Type B pancreatic cell (in vitro differentiated cells): ENCODE data around the gene UBE2C. TPM values are rescaled to one million over a fixed set of nuclear protein-coding genes. Genes with fewer than 3 reads are reported as not detected.
"Not testable (repeated sequence)": the region's sequence is repeated elsewhere in the genome, so short reads cannot be mapped to it uniquely, and the experiment has no call there.

ENCODE experiments used
- DNase-seq: peaks from one replicate; pipeline ENCODE4 v3.0.0; 2021; ENCODE audit warnings: mixed read lengths; ENCODE audit not compliant: unreplicated experiment; ENCODE audit errors: extremely low spot score
- H3K27ac Mint-ChIP-seq: 2 replicates; pipeline ENCODE4 v1.8.0; 2021; ENCODE audit warnings: mild to moderate bottlenecking, mixed read lengths
- H3K27me3 Mint-ChIP-seq: 2 replicates; pipeline ENCODE4 v1.8.0; 2021; ENCODE audit warnings: mixed read lengths
- H3K36me3 Mint-ChIP-seq: 2 replicates; pipeline ENCODE4 v1.8.0; 2021; ENCODE audit warnings: mixed read lengths
- H3K4me1 Mint-ChIP-seq: one replicate; pipeline ENCODE4 v1.8.0; 2021; ENCODE audit warnings: mixed read lengths; ENCODE audit not compliant: unreplicated experiment
- H3K4me3 Mint-ChIP-seq: 2 replicates; pipeline ENCODE4 v1.8.0; 2021; ENCODE audit warnings: mild to moderate bottlenecking, mixed read lengths
- H3K9me3 Mint-ChIP-seq: 2 replicates; pipeline ENCODE4 v1.8.0; 2021; ENCODE audit warnings: mixed read lengths
- CTCF ChIP-seq: fragments of 200-600 bp; sonication (generic); conservative IDR thresholded peaks from 2 replicates; pipeline ENCODE4 v1.5.0; 2021; ENCODE audit warnings: antibody characterized with exemption, mild to moderate bottlenecking
- total RNA-seq: library from RNA; stranded (reverse); gene quantifications from 2 replicates; pipeline ENCODE4 v1.2.1, GENCODE V29; 2021; ENCODE audit warnings: low replicate concordance

Gene UBE2C
- total RNA-seq, 1 donor from 2014 or later: 136 TPM

GRCh38 chr20:45788351-45788750, 24.1 kb upstream of the UBE2C start:
- no peaks in the 10 kb centered on the region for H3K9me3 Mint-ChIP-seq
- H3K27me3 Mint-ChIP-seq: peaks cover 6% of the 10 kb centered on the region
- peaks cover 9% of the 10 kb centered on the region for H3K4me1 Mint-ChIP-seq
- H3K4me3 Mint-ChIP-seq: no peak overlapping the region
- H3K27ac Mint-ChIP-seq: no peak overlapping the region
- DNase-seq: no peak
- no peaks in the 10 kb centered on the region for H3K36me3 Mint-ChIP-seq
- TF ChIP-seq CTCF: no peak

DNA sequence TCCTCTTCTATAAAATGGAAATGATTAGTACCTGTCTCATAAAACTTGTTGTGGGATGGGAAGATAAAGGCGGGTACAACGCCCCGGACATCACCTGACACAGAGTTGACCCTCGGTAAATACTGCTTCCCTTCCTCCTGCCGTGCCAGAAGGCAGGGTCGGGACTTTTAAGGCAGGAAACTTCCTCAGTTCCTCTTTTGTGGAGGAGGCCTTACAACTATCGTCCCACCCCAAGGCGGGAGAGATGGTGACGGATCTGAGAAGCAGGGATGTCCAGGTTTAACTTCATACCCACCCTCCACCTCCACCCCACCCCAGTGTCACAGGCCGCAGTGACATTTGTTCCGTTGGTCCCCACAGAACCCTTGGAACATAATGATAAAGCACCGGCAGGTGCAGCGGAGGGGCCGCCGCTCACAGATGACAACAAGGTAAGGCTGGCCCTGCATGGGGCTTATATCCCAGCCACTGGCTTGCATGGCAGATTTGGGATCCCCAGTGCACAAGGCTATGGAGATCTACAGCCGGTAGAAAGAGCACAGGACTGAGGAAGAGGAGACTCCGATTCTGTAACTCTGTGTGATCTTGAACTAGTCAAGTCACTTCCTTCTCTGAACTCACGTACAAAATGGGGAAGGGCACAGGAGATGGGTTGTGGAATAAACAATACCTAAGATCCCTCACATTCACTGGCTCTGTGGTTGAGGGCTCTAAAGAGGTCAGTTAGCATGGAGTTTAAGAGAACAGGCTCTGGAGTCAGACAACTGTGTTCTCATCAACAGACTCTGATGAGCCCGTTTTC, 19.9 kb upstream of the UBE2C start:
- H3K9me3 Mint-ChIP-seq: no peaks in the 10 kb centered on the region
- TF ChIP-seq CTCF: no peak
- DNase-seq: no peak

GRCh38 chr20:45796337-45797065, 15.9 kb upstream of the UBE2C start:
- no peaks in the 10 kb centered on the region for H3K27me3 Mint-ChIP-seq
- no peak for TF ChIP-seq CTCF
- no peak overlapping the region for H3K4me3 Mint-ChIP-seq
- peaks cover 8% of the 10 kb centered on the region for H3K4me1 Mint-ChIP-seq
- DNase-seq: no peak
- no peak overlapping the region for H3K27ac Mint-ChIP-seq
- no peaks in the 10 kb centered on the region for H3K9me3 Mint-ChIP-seq
- H3K36me3 Mint-ChIP-seq: peaks cover 14% of the 10 kb centered on the region

More for the DNA sequence above, 19.9 kb upstream of the UBE2C start:
- Mint-ChIP-seq H3K4me1 (peaks cover 9% of the 10 kb centered on the region), H3K27ac (peak overlapping the region; percentile 94), H3K4me3 (peak overlapping the region; percentile 96), H3K27me3 (peaks cover 3% of the 10 kb centered on the region), H3K36me3 (peaks cover 14% of the 10 kb centered on the region)

GRCh38 chr20:45797510-45797909, 14.9 kb upstream of the UBE2C start:
- not testable (repeated sequence) for H3K27me3 Mint-ChIP-seq, DNase-seq, H3K9me3 Mint-ChIP-seq, H3K27ac Mint-ChIP-seq, H3K4me1 Mint-ChIP-seq, H3K4me3 Mint-ChIP-seq
- H3K36me3 Mint-ChIP-seq: peaks cover 14% of the 10 kb centered on the region

GRCh38 chr20:45797955-45798354, 14.5 kb upstream of the UBE2C start:
- H3K4me1 Mint-ChIP-seq, DNase-seq, H3K27ac Mint-ChIP-seq, H3K4me3 Mint-ChIP-seq, H3K27me3 Mint-ChIP-seq, H3K9me3 Mint-ChIP-seq: not testable (repeated sequence)
- peaks cover 14% of the 10 kb centered on the region for H3K36me3 Mint-ChIP-seq

- peak; percentile 77 for TF ChIP-seq CTCF
- DNase-seq: no peak
- H3K27me3 Mint-ChIP-seq: no peaks in the 10 kb centered on the region
- peak overlapping the region; percentile 4 for H3K27ac Mint-ChIP-seq
- H3K36me3 Mint-ChIP-seq: peaks cover 18% of the 10 kb centered on the region
- H3K9me3 Mint-ChIP-seq: no peaks in the 10 kb centered on the region
- no peaks in the 10 kb centered on the region for H3K4me1 Mint-ChIP-seq
- H3K4me3 Mint-ChIP-seq: no peak overlapping the region
Observed at GRCh38 chr20:45798935-45799642, 13.4 kb upstream of the UBE2C start.
